Bone marrow (tissue), 2 donors: ENCODE results near the gene DKKL1.

Experiments used
- DNase-seq, 2 donors: peaks; one replicate each; lab custom pipeline; 2025; lab: John Stamatoyannopoulos, UW

DKKL1 gene

GRCh38 chr19:49338023-49338677, 25.5 kb upstream of the DKKL1 start:
- no peak for DNase-seq

DNA sequence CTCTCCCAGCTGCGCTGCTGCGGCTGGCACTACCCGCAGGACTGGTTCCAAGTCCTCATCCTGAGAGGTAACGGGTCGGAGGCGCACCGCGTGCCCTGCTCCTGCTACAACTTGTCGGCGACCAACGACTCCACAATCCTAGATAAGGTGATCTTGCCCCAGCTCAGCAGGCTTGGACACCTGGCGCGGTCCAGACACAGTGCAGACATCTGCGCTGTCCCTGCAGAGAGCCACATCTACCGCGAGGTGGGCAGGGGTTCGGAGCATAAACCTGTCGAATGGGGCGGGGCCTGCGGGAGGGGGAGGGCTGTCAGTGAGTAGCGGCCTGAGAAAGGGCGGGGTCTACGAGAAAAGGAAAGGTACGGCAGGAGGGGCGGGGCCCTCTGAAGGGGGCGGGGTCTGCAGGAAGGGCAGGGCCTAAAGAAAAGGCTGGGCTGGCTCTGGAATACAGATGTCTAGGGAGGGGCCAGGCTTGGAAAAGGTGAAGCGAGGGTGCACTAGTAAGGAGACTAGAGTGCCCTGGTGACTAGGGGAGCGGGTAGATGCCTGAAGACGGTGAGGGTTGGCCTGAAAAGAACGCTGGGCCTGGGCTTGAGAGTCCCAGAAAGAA, 24.9 kb upstream of the DKKL1 start:
- no peak for DNase-seq

- DNase-seq = no peak
Observed at GRCh38 chr19:49339301-49340068, 24.2 kb upstream of the DKKL1 start.

GRCh38 chr19:49340069-49340864, 23.4 kb upstream of the DKKL1 start:
- no peak for DNase-seq

GRCh38 chr19:49340865-49341718, 22.6 kb upstream of the DKKL1 start:
- no peak for DNase-seq

DNA sequence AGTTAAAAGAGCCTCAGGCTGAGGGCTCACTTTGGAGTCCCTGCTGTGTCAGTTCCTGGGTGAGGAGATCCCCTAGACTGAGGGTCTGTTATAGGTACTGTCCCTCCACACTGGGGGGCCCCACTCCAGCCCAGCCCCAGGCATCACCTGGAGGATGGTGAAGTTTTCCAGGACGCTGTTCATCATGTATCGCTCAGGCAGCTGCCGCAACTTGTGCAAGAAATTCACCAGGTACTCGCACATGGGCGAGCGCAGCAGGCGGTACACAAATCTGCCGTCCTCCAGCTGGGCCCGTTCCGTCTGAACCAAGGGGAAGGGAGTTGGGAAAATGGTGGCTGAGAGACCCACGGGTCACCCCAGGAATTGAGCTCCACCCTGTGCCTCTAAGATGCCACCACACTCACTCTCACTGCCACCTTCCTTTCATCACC, 21.4 kb upstream of the DKKL1 start:
- no peak for DNase-seq

- no peak for DNase-seq
Observed at GRCh38 chr19:49343123-49343522, 20.6 kb upstream of the DKKL1 start.

DNA sequence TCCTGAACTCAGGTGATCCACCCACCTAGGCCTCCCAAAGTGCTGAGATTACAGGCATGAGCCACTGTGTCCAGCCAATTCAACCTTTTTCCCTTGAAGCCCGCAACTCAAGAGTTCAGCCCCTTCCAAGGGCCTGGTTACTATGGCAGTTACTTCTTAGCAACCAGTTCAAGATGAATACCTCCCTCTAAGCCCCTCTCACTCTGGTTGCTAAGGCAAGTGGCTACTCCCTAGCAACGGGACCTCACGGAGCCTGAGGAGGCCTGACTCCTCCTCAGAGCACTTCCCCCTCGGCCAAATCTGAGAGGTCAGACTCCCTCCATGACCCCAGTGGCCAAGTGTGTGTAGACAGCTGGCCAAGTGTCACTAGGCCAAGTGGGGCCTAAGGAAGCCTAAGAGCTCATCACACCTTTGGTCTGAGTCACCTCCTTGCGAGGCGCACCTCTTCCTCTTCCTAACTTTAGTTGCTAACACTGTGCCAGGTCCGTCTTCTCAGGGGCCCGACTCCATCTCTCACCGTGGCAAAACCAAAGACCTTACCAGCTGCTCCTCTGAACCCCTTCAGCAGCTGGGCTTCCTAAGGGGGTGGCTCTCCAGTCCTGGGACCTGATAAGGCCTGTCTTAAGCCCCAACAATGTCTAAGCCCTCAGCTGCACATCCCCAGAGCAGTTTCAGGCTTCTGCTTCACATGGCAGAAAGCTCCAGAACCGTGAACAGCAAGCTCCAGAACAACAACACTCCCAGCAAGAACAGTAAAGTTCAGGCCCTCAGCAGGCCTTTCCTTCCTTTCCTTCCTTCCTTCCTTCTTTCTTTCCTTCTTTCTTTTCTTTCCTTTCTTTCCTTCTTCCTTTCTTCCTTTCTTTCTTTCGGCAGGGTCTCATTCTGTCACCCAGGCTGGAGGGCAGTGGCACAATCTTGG, 18.9 kb upstream of the DKKL1 start:
- no peak for DNase-seq

DNA sequence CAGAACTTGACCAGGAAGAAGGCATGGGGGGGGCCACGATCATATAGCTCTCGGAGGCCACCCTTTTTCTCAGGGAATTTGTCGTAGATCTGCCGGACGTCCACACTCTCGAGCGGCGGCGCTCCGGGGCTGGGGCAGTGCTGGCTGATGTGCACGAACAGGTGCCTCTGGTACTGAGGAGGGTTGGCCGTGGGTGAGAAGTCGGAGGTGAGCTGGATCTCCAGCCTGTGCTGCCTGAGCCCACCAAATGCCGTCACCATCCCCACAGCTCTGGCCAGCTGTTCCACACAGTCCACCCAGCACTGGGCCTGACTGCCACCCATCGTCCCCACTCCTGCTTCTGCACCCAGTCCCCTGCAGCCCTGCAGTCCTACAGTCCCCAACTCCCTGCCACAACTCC, 16.5 kb upstream of the DKKL1 start:
- DNase-seq = no peak

DNA sequence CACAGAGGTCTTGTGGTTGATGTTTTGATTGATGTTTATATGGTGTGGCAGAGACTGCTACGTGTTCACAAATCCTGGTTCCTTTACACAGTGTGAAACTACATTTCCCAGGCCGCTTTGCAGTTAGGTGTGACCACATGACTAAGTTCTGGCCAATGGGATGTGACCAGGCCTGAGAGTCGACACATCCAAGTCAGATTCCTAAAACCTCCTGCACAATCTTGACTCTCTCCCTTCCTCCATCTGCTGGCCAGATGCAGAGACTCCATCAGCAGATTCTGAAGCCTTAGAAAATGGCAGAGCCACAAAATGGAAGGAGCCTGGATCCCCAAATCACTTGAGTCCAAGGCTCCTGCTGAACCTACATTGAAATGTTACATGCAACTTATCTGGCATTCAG, 15.8 kb upstream of the DKKL1 start:
- DNase-seq = no peak

- no peak for DNase-seq
Observed at GRCh38 chr19:49348305-49349189, 15.1 kb upstream of the DKKL1 start.

GRCh38 chr19:49349567-49349966, 14.1 kb upstream of the DKKL1 start:
- DNase-seq = no peak

DNA sequence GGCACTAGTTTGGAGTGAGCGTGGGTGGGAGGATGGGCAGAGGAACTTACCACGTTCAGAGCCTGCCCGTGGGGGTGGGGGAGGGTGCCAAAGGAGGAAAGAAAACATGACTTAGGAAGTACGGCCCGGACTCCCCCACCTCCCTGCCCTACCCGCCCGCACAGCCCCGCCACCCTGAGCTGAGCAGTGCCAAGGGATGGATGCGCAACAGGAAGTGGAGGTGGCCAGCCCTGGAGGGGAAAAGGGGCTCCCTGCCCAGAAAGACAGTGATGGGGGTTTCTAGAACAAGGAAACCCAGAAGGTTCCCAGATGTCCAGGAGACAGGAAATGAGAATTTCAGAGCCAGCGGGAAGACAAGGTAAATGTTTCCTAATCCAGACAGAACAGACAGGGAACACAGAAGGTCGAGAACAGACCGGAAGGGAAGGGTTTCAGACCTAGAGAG, 7.7 kb upstream of the DKKL1 start:
- DNase-seq = no peak

GRCh38 chr19:49356382-49356781, 7.3 kb upstream of the DKKL1 start:
- DNase-seq = no peak

GRCh38 chr19:49357186-49357585, 6.5 kb upstream of the DKKL1 start:
- no peak for DNase-seq

DNA sequence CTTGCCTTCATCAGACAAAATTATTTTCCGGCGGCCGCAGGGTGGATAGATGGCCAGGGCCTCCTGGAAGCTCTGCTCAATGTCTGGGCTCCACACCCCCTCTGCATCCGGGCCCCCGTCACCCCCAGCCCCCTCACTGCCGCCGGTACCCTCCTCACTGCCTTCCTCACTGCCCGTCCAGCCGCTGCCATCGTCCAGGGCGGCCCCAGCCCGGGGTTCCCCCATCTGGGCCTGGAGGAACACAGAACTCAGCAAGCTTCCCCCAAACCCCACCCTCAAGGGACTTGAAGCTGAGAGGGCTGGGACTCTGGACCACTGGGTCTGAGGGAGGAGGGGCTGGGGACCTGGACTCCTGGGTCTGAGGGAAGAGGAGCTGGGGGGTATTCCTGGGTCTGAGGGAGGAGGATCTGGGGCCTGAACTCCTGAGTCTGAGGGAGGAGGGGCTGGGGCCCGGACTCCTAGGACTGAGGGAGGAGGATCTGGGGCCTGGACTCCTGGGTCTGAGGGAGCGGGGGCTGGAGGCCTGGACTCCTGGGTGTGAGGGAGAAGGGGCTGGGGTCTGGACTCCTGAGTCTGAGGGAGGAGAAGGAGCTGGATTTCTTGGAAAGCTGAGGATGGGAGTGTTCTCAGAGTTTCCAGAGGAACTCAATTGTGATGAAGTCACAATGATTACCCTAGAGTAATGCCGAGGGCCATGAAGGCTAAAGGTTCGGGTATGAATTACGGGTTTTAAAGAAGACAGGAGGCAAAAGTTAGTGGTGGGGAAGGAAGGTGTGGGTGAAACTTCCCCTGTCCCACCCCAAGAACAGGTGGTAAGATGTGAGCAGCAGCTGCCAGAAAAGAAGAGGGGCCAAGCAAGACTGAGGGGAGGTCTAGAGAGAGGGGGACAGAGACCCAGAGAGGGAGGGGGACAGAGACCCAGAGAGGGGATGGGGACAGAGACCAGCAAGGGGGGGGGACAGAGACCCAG, 3.5 kb upstream of the DKKL1 start:
- DNase-seq = no peak

DNA sequence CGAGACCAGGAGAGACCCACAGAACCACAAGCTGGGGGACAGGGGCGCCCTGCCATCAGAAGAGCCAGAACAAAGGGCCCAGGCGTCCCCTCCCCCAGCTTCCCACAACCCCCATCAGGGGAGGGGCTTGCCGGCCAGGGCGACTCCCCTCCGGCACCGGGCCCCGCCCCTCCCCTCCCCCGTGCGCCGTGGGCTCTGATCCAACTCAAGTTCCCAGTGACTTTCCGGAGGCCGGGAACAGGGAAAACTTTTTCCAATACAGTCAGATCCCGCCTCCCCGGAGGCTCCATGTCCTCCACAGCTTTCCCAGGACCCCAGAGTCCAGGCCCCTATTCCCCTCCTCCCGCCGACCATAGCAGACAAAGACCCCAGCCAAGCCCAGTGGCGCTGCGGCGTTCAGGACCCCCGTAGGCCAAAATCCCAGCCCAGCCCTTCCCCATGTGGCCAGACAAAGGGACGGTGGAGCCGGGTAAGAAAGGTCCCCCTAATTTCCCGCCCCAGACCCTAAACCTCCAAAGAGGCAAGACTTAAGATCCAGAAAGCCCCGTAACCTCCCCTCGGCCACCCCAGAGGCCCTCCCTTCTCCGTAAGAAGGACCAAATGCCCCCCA, 2.1 kb upstream of the DKKL1 start:
- no peak for DNase-seq
